Lower lobe of right lung (tissue), 2 donors: ENCODE data around the gene MRPL34. TPM values are rescaled to one million over a fixed set of nuclear protein-coding genes. Genes with fewer than 3 reads are reported as not detected.

Source experiments
- ATAC-seq, 2 donors: fragments of 200-7000 bp; cut with Tn5 transposase; one replicate each; pipeline ENCODE4 v1.9.1; 2020 to 2022; ENCODE audit warnings: mild to moderate bottlenecking in 2 of 2, moderate library complexity in 2 of 2
- DNase-seq: peaks from one replicate; pipeline ENCODE4 v3.0.0-alpha.2; 2020
- H3K27ac ChIP-seq: fragments of 200-600 bp; one replicate; pipeline ENCODE4 v1.8.0; 2022
- H3K27me3 ChIP-seq: fragments of 200-600 bp; one replicate; pipeline ENCODE4 v1.8.0; 2022; ENCODE audit warnings: low read depth
- H3K36me3 ChIP-seq: fragments of 200-600 bp; one replicate; pipeline ENCODE4 v1.8.0; 2022; ENCODE audit warnings: mild to moderate bottlenecking
- H3K4me1 ChIP-seq: fragments of 200-600 bp; one replicate; pipeline ENCODE4 v1.8.0; 2022
- H3K4me3 ChIP-seq: fragments of 200-600 bp; one replicate; pipeline ENCODE4 v1.8.0; 2022; ENCODE audit warnings: mild to moderate bottlenecking
- H3K9me3 ChIP-seq: fragments of 200-600 bp; one replicate; pipeline ENCODE4 v1.8.0; 2022
- intact Hi-C: fragments of 100-400 bp; cut with DNase I; formaldehyde crosslinking; loops from one replicate; pipeline ENCODE4 v1.11.0; 2022
- total RNA-seq: library from RNA; stranded (reverse); fragmentation: NEBNext Ultra II Directional; extraction: Animal tissue kit (Norgen Biotek cat#: 25700); gene quantifications from one replicate; pipeline ENCODE4 v1.2.1, GENCODE V29; 2021
- TF ChIP-seq, protein P1 (sequence below): fragments of 200-600 bp; IDR thresholded peaks from one replicate; pipeline ENCODE4 v1.8.0; 2022; ENCODE audit warnings: antibody characterized with exemption, mild to moderate bottlenecking
- donor health status: DM: no; HTN: yes; CAD: no; lungs with severe emphysema.

MRPL34 gene
- total RNA-seq, 1 donor from 2014 or later = 68.3 TPM

DNA sequence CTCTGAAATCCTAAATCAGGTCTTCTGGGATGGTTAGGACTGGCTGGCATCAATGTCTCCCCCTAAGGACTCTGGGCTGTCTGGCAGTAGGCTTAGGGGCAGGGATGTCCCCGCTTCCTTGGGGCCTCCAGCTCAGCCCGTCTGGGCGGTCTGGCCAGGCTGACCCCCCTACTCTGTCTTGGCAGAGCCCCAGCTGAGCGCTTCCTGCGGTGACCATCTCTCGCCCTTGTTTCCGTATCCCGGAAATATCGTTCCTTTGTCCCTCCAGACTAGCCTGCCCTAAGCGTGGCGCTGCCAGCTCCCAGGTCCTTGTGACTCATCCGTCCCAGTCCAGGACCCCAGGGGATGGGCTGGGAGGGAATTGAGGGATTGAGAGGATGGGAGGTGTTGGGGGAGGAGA is 43.0 kb downstream of the MRPL34 start:
- no peaks in the 10 kb centered on the region for H3K36me3 ChIP-seq
- TF ChIP-seq, protein P1, sequence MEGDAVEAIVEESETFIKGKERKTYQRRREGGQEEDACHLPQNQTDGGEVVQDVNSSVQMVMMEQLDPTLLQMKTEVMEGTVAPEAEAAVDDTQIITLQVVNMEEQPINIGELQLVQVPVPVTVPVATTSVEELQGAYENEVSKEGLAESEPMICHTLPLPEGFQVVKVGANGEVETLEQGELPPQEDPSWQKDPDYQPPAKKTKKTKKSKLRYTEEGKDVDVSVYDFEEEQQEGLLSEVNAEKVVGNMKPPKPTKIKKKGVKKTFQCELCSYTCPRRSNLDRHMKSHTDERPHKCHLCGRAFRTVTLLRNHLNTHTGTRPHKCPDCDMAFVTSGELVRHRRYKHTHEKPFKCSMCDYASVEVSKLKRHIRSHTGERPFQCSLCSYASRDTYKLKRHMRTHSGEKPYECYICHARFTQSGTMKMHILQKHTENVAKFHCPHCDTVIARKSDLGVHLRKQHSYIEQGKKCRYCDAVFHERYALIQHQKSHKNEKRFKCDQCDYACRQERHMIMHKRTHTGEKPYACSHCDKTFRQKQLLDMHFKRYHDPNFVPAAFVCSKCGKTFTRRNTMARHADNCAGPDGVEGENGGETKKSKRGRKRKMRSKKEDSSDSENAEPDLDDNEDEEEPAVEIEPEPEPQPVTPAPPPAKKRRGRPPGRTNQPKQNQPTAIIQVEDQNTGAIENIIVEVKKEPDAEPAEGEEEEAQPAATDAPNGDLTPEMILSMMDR = no peak
- ATAC-seq (peak; percentile 40 to 41), DNase-seq (no peak)
- H3K4me1 ChIP-seq = peaks cover 42% of the 10 kb centered on the region
- no peaks in the 10 kb centered on the region for H3K9me3 ChIP-seq
- H3K27me3 ChIP-seq = no peaks in the 10 kb centered on the region
- intact Hi-C loops = loop anchor here (5.0 kb wide), 1 partner anchor 39 kb away; no protein-coding TSS in a partner anchor
- peak overlapping the region; percentile 18 for H3K27ac ChIP-seq
- H3K4me3 ChIP-seq = no peak overlapping the region

DNA sequence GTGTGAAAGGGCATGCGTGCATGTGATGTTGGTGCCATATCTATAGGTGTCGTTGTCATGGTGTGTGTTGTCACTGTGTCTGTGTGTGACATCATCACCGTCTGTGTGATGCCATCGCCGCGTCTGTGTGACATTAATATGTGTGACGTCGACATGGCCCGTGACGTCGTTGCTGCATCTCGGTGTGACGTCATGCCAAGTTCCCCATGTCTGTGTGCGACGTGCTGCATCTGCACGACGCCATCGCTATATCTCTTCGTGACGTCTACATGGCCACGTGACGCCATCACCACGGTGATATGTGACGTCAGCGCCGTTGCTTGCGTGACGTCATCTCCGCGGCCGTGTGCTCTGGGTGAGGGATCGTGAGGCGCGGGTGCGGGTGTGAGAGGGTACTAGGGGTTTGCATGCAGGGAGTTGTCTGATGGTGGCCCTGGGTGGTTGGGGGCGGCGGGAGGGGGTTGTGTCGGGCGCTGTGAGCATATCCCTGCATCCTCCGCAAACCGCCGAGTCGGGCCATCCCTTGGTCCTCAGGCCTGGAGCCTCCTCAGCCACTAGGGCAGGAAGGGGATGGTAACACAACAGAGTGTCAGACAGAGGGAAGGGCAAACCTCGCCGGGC is 46.3 kb downstream of the MRPL34 start:
- H3K27me3 ChIP-seq = no peaks in the 10 kb centered on the region
- ATAC-seq (no peak), DNase-seq (no peak)
- H3K36me3 ChIP-seq = no peaks in the 10 kb centered on the region
- intact Hi-C loops = no loop called here
- no peak overlapping the region for H3K4me3 ChIP-seq
- TF ChIP-seq, protein P1 = no peak
- no peak overlapping the region for H3K27ac ChIP-seq
- peaks cover 31% of the 10 kb centered on the region for H3K4me1 ChIP-seq
- H3K9me3 ChIP-seq = no peaks in the 10 kb centered on the region

DNA sequence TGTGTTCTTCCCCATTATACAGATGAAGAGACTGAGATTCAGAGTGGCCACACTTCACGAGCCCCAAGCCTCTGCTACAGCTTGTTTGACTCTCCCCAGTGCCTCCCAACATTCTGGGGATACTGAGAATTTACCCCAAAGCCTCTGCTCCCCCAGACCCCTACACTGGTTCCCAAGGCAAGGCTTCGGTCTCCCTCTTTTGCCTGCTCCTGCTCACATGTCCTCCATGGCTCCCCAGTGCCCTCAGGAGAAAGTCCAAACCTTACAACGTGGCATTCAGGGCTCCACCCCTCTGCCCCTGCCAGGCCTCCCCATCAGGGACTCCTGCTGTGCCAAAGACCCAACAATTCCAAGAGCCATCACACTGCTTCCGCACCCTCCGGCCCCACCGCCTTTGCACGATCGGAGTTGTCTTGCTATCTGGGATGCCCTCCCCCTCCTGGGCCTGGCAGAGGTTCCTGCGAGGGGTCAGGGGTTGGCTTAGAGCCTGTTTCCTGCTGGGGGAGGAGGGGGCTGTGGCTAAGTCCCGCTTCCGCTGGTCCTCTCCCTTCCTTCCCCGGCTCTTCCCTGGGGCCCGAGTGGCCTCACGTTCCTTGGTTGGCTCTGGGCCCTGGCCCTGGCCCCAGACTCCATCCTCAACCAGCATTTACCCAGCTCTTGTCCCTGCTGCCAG is 47.1 kb downstream of the MRPL34 start:
- Histone ChIP-seq H3K9me3 (no peaks in the 10 kb centered on the region), H3K36me3 (no peaks in the 10 kb centered on the region), H3K4me3 (no peak overlapping the region), H3K27me3 (no peaks in the 10 kb centered on the region), H3K4me1 (peaks cover 25% of the 10 kb centered on the region), H3K27ac (peak overlapping the region; percentile 41)
- ATAC-seq (peak; percentile 10 to 11), DNase-seq (no peak)
- intact Hi-C loops = no loop called here
- TF ChIP-seq, protein P1 = no peak

DNA sequence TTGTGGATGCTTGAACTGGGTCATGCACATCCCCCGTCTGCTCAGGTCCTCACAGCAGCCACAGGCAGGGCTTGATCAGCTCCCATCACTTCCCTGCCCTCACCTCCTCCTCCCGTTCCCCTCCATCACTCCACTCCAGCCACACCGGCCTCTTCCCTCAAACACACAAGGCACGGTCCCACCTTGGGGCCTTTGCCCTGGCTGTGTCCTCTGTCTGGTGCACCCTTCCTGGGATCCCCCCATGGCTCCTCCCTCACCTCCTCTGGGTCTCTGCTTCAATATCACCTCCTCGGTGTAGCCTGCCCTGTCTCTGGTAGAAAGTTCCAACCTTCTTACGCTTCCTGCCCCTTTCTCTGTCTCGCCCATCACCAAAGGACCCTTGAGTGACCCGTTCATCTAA is 47.7 kb downstream of the MRPL34 start:
- Histone ChIP-seq H3K36me3 (no peaks in the 10 kb centered on the region), H3K9me3 (no peaks in the 10 kb centered on the region), H3K27me3 (no peaks in the 10 kb centered on the region), H3K4me1 (peaks cover 19% of the 10 kb centered on the region), H3K4me3 (no peak overlapping the region), H3K27ac (no peak overlapping the region)
- intact Hi-C loops = no loop called here
- ATAC-seq (no peak), DNase-seq (no peak)
- TF ChIP-seq, protein P1 = no peak

Other genes with a start within 250 kb of the MRPL34 start
- gene HAUS8, start 230.4 kb upstream of the MRPL34 start, total RNA-seq = 9.1 TPM
- 205 TPM for gene MYO9B, start 230.1 kb upstream of the MRPL34 start, total RNA-seq
- gene USE1, start 90.5 kb upstream of the MRPL34 start, total RNA-seq = 32.0 TPM
- gene OCEL1, start 79.6 kb upstream of the MRPL34 start, total RNA-seq = 37.2 TPM
- gene NR2F6, start 60.0 kb upstream of the MRPL34 start, total RNA-seq = 38.7 TPM
- gene USHBP1, start 41.1 kb upstream of the MRPL34 start, total RNA-seq = 8.2 TPM
- 58.4 TPM for gene BABAM1, start 38.4 kb upstream of the MRPL34 start, total RNA-seq
- 0.92 TPM for gene ANKLE1, start 24.0 kb upstream of the MRPL34 start, total RNA-seq
- gene ABHD8, start 2.4 kb upstream of the MRPL34 start, total RNA-seq = 19.5 TPM
- gene DDA1, start 3.7 kb downstream of the MRPL34 start, total RNA-seq = 32.2 TPM
- 16.6 TPM for gene ANO8, start 29.0 kb downstream of the MRPL34 start, total RNA-seq
- gene GTPBP3, start 31.7 kb downstream of the MRPL34 start, total RNA-seq = 21.0 TPM
- gene PLVAP, start 71.5 kb downstream of the MRPL34 start, total RNA-seq = 25.9 TPM
- gene CCDC194, start 88.3 kb downstream of the MRPL34 start, total RNA-seq = 1.5 TPM
- 165 TPM for gene BST2, start 99.8 kb downstream of the MRPL34 start, total RNA-seq
- 45.3 TPM for gene MVB12A, start 114.2 kb downstream of the MRPL34 start, total RNA-seq
- not detected for gene TMEM221, start 142.8 kb downstream of the MRPL34 start, total RNA-seq
- gene NXNL1, start 155.1 kb downstream of the MRPL34 start, total RNA-seq = not detected
- 27.0 TPM for gene SLC27A1, start 164.7 kb downstream of the MRPL34 start, total RNA-seq
- 89.4 TPM for gene PGLS, start 205.8 kb downstream of the MRPL34 start, total RNA-seq
- 142 TPM for gene COLGALT1, start 249.8 kb downstream of the MRPL34 start, total RNA-seq